Middle frontal gyrus (tissue), 1 donor: ENCODE data around the gene CHDH.

ENCODE experiments used
- DNase-seq: peaks from one replicate; pipeline ENCODE4 v3.0.0-alpha.2; 2015; ENCODE audit warnings: low spot score; ENCODE audit errors: extremely low spot score

The CHDH gene

DNA sequence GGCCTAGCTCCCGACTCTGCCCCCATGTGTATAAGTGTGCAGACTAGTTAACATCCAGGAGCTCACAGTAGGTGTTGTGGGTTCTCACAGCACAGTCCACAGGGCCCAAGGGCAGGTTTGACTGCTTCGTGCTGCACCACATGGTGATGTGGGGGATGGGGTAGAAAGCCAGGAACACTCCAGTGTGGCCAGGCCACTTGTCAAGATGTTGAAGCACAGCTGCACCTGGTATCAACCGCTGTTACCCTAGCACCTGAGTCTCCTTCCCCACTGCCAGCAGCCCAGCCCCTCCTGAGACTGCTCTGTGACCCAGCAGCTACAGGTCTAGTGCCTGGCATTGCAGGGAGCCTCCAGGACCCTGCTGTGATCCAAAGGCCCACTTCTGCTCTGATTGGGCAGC is 53.4 kb downstream of the CHDH start:
- DNase-seq: no peak

DNA sequence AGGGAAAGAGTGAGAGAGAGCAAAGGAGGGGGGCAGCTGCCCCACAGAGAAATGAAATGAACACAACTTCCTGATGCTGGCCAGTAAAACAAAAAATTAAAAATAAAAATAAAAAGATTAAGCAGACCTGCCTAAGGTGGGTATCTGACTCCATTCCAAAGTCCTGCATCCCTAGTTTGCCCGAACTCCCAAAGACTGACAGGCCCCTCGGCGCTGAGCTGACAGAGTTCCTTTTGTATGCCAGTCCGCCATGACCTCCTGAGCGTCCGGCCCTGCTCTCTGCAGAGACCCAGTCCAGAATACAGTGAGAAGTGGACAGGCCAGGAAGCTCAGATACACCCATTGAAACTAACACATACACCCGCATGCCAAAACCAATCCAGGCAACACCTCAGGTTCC is 54.9 kb downstream of the CHDH start:
- no peak for DNase-seq

DNA sequence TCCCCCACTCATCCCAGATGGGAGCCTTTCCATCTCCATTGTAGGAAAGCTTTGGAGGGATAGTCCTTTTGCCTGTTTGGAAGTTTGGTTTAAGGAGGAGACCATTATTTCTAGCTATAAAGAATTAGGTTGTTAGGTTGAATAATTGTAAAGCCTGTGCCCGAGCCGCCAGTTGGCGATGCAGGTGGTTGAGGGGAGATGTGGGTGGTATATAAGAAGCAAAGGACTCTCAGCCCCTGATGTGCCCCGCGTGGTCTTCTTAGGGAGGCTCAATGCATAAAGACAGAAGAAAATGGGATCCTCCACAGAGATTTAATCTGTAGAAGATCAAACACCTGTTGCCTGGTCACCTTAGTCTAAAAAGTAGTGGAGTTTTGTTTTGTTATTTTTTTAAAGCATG is 55.7 kb downstream of the CHDH start:
- DNase-seq: no peak

DNA sequence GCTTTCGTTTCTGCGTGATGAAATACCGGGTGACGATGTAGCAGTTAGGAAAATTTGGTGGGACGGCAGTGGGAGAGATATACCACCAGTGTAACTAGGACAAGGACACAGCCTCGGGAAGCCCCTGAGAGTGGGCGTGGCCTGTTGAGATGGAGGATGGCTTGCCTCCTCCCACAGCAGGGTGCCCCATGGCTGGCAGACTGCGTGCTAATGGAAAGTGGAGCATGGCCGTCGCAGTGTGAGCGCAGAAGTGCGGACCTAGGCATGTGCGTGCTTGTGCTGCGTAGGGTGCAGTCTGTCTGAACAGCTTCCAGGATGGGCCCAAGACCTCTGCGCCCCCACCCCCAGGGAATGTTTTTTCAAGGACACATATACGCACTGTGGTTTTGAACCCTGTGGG is 56.8 kb downstream of the CHDH start:
- no peak for DNase-seq

DNA sequence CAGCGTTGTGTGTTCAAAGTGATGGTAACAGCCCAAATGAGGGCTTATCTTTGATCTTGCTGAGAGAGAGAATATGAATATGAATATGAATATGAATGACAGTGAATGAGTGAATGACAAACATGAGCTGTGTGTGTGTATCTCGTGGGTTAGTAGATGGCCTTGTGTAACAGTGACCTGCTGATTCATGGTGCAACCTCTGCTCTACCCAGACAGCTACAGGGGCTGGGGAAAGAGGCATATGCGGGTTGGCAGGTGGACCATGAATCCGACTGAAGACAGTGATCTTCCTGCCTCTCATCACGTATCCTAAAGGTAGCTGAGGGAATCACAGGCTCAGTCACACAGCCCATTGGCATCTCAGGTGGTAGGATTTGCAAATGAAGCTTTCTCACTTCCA is 58.2 kb downstream of the CHDH start:
- DNase-seq: no peak

DNA sequence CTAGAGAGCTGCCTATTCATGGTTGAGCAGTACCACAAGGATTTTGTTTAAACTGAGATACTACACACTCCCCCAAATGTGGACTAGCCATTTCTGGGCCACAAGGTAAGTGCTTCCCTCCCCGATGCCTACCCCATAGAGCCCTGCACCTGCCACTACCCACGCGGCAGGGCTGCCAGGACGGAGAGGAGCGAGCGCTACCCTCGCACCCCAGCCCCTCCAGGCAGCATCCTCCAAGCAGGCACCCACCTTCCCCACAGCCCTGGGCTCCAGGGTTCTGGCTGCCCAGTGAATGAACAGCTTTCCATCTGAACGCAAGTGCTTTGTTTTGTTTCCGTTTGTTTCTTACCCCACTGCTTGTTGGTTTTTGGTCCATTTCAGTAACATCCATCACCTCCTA is 59.2 kb downstream of the CHDH start:
- DNase-seq: no peak

DNA sequence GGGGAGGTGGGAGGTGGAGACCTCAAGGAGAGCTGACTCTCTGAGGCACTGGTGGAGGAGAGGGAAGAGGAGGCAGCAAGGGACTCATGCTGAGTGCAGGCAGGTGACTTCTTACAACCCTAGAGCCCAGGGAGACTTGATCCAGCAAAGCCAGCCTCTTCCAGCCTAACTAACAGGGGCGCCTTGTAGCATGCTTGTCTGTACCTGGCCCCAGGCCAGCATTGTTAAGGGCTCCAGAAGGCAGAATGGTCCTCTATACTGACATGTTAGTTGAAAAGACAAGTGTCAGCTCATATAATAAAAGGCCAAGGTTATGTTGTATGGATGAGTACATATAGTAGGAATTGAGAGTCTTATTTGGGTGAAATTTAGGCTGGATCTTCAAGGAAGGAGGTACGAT is 65.4 kb downstream of the CHDH start:
- no peak for DNase-seq

DNA sequence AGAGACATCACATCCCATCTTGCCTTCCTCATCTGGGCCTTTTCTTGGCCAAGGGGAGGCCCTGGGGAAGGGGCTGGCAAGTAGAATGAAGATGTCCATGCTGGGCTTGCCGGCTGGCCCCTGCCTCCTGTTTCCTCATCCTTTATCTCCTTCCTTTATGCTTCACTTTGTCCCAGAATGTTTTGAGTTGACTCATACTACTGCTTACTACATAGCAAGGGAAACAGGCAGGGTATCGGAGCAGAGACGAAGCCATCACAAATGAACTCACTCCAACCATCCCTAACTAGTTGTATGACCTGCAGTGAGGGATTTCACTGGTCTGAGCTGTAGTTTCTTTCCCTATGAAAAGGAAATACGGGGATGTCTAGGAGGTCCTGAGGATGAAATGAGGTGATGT is 66.0 kb downstream of the CHDH start:
- no peak for DNase-seq

DNA sequence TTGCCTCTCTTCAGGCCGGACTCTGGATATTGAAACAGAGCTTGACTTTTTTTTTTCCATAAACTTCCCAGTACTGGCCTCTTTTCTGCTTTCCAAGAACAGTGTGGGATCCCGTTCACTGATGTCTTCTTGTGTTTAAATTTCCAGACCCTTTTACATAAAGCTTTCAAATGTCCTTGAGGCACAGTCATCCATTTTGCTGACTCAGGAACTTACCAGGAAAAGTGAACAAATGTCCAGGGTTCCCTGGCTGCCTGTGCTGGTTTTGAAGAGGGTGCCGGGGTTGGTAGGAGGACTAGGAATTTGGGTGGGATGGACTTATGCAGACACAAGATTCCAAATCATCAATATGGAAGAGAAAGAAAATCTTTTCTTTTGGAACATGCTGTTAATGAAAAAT is 68.1 kb downstream of the CHDH start:
- DNase-seq: no peak

DNA sequence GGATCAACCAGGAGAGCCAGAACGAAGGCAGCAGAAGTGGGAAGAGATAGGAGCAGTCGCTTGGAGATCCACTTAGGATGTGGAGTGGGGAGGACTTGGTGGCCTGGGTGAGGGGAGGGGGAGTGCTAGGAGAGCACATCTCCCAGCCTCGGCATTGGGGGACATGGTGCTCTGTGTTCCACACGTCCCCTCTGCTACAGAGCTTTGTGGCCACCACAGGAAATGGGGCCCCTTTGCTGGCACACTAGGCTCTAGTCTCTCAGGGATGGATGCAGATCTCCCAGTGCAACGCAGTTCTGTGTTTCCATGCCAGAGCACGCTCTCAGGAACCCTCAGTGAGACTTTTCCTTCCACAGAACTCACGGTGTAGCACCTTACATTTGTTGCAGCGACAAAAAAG is 68.8 kb downstream of the CHDH start:
- DNase-seq: no peak

DNA sequence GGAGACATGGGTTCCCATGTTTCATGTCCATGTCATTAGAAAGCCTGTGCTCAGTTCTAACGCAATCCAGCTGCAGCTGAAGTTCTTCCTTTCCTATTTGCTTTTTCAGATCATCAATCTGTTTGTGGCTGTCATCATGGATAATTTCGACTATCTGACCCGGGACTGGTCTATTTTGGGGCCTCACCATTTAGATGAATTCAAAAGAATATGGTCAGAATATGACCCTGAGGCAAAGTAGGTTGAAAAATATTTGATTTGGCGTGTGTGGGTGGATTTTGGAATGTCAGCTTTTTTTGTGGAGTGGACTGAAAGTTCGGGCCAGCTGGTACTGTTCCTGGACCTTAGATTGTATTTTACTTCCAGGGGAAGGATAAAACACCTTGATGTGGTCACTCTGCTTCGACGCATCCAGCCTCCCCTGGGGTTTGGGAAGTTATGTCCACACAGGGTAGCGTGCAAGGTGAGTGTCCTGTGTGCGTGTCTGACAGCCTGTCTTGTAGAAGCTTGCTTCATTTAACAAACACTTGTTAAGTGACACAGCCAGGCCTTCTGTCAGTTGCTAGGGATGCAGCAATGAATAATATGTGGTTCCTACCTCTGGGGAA is 69.6 kb downstream of the CHDH start:
- DNase-seq: no peak

DNA sequence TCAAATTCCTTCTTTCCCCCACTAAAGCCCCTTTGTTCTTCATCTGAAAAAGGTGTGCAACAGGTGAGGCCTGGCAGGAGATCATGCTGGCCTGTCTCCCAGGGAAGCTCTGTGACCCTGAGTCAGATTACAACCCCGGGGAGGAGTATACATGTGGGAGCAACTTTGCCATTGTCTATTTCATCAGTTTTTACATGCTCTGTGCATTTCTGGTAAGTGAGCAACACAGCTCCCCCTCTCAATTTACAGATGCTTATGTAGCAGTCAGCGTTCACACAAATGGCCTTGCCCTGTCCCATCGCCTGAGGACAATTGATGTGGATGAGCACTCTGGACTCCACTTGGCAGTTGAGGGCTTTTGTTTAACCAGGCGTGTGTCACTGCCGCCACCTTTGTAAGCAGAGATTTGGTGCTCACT is 70.4 kb downstream of the CHDH start:
- no peak for DNase-seq

DNA sequence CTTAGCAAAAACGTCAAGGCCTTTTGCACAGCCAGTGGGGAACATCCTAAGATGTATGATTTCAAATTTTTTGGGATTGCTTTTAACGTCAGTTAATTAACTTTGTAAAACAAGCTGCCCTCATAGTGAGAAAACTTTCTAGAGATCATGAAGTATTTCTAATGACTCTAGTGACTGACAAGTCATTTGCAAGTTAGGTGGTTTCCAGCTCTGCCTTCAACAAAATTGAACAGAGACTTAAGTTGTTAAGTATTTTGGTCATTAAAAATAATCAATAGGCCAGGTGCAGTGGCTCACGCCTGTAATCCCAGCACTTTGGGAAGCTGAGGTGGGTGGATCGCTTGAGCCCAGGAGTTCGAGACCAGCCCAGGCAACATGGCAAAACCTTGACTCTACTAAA is 71.2 kb downstream of the CHDH start:
- DNase-seq: no peak

DNA sequence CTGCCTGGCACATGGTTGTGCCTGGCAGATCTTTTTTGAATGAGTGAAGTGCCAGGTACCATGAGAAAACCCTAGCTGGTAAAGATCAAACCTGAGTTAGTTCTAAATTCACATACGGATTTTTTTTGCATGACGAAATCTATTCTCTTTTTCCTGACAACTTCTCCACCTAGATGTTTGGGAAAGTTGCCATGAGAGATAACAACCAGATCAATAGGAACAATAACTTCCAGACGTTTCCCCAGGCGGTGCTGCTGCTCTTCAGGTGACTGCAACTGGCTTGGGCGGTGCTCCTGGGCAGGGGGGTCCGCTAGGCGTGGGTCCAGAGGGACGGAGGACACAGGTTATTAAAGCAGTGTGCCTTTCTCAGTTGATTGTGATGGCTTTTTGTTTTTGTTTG is 71.8 kb downstream of the CHDH start:
- DNase-seq: no peak

DNA sequence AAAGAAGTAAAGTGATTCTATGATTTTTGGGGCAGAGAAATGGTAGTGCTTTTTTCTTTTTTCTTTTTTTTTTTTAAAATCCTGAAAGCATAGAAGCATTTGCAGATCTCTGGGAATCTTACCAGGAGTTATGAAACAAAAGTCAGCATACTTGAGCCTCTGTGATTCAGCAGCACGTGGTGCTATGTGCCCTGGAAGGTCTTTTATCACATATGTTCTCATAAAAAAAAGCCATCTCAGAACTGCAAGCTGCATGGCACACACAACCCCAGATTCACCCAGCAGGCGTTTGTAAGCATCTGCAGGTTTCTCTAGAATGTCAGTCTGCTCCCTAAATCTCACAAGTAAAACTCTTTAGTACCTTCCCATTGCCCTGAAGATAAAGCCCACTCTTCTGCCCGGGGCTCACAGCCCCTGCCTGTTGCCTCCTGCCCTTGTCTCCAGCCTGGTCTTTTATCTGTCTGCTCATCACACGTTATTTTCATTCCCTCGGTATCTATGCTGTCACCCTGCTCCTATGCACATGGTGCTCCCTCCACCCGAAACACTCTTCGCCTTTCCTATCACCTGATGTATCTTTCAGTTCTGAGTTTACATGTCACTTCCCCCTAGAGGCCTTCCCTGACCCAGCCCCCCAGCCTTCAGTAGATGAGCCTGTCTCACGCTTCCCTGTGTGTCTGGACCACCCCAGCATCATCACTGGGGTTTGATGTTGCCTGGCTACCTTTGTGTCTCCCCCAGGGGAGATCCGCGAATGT is 72.4 kb downstream of the CHDH start:
- no peak for DNase-seq

DNA sequence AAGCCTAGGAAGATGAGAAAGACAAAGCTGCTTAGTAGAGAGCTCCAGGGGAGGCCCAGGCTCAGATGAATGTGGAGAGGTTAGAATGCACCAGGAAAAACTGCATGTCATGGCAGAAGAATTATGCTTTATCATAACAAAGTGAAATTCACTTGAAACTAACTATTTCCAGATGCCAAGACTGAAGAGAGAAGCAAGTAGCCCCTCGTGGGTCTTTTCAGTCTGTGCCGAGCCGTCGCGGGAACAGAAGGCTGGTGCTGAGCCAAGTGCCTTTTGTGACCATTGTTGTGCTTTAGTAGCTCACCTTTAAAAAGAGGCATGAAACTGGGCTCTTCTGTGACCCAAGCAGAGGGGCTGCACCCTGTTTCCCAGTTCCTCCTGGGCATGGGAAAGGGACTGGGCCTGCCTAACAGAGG is 73.2 kb downstream of the CHDH start:
- no peak for DNase-seq

DNA sequence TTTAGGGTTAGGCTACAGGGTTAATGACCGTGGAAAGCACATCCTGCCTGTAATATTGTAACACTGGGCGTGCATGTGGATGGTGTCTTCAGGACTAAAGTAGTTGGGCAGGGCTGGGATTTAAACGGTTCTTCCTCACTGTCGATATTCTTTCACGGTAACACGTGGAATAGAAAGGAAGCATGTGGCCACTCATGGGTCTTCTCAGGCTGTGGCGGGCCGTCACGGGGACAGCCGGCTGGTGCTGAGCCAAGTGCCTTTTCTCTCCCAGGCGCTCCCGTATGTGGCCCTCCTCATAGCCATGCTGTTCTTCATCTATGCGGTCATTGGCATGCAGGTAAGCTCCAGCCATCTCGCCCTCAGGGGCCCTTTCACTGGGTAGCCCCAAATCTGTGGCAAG is 73.7 kb downstream of the CHDH start:
- no peak for DNase-seq

DNA sequence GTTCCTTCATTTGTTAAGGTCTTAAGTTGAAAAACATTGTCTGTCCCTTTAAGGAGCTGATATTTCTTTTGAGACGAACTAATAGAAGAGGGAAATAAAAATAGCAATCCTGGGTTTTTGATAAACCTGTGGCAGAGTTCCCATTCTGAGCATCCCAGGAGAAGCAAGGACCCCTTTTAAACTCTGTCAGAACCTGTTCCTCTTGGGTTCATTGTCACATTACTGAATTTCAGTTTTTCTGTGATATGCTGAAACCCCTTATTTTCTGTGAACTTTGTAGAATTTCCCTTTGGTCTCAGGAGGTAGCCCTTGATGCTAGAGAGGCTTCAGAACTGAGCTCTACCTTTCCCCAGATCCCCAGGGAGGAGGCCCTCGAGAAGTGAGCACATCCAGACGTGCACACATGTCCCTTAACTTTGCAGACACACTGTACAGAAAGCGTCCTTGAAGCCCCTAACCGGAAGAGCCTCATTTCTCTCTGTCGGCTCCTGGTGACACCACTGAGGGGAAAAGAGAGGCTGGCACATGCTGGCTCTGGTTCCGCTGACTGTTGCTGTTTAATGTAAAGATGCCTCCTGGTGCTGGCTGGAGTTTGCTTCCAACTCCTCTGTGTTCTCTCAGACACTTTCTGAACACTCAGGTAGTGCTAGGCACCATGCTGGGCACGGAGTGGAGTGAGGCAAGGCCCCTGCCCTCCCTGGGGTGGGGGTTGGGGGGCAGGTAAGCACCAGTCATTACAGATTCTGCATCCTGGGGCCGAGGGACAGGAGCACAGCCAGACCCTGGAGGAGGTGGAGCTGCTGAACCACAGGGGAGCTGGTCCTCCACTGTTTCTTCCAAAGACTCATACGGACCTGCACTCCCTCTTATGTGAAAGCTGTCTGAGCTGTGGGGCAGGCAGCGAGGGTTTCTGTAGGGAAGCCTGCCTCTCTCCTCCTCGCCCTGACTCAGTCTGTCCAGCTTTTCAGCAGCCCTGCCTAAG is 77.5 kb downstream of the CHDH start:
- no peak for DNase-seq

DNA sequence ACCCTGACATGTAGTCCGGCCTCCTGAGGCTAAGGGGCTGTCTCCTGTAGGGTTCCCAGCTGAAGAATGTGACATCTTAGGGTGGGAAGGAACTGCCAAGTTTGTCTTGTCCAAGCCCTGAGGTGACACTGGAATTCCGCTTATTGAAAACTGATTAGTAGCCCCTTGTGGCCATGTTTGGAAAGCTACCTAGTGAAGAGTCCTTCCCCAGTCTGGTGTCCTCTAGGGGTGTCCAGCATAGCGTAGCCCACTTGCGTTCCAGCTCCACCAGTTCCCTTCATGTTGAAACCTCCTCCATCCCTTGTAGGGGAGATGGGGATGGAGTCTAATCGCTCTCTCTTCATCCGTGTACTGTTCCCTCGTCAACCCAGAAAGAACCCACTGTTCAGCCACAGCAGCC is 79.5 kb downstream of the CHDH start:
- no peak for DNase-seq

DNA sequence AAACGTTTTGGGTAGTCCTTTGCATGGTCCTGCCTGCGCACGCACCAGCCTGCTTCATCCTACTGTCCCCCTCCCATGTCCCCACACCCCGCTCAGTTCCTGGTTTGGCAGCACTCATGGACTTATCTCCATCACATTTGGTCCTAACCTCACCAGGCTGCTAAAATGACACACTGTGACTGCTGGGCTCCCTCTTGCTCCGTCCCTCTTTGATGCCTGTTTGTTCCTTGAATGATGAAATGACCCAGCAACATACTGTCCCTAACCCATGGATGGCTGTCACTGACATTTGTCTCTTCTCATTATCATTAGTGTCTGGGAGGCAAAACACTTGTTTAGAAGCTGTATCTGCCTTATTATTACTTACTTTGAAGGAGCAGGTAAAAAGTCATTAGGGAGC is 80.5 kb downstream of the CHDH start:
- no peak for DNase-seq

DNA sequence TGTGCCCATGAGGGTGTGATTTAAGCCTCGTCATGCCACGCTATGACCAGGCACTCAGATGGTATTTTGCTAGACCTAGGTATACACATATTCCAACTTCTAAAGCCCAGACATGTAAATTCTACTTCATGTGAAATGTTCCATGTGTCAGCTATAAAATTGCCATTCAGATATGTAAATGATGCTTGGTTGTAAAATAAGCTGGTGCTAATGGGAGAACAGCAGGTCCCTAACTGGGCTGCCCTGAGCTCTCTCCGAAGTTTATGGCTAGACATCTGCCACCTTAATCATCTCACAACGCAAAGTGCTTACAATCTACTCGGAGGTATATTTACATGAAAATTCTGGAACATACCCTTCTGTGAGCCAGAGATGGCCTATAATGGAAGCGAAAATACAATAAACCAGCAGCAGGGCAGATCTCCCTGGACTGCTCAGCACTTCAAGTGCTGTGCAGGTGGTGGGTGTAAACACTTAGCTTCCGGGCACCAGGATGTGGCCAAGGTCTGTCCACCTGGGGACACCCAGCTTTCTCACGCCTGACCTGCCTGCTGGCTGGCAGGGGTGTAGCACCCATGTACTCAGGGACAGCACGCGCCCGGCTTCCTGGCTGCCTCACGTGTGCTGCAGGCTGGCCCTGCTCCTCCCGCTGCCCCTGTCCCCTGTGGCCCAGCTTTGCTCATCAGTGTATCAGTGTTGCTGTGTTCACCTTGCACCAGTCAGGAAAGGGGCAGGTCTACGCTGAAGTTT is 82.0 kb downstream of the CHDH start:
- no peak for DNase-seq

DNA sequence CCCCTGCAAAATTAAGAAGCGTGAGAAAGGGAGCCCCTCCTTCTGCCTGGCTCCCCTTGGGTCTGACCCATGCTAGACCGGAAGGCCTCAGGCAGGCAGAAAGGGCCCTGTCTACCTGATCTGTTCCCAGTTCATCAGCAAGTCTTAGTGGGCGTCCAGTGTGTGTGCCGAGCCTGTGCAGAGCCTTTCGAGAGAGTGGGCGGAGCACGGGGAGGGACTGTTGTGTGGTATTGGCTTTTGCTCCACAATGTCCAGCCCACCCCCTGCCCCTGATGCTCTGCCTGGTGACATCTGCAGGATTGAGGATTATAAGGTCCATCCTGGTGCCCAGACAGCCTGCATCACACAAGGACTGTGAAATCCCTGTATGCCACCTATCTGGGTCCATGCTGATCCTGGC is 82.9 kb downstream of the CHDH start:
- no peak for DNase-seq
